ENCODE data around the gene PDAP1. TPM values are rescaled to one million over a fixed set of nuclear protein-coding genes. Genes with fewer than 3 reads are reported as not detected.
"Not testable (repeated sequence)": the region's sequence is repeated elsewhere in the genome, so short reads cannot be mapped to it uniquely, and the experiment has no call there.

Gene PDAP1
- total RNA-seq, 2 experiments from 2014 or later, result 35.0 to 38.0 TPM

- Histone ChIP-seq H3K4me3 (ENCODE audit: low read length) (no peak overlapping the region), H3K36me3 (ENCODE audit: insufficient read depth, low read length) (peaks cover 81% of the 10 kb centered on the region), H3K27me3 (ENCODE audit: control insufficient read depth in 1 of 2, insufficient read depth in 2 of 2, low read length in 2 of 2) (no peaks in the 10 kb centered on the region), H3K27ac (ENCODE audit: low read depth in 1 of 2, low read length in 2 of 2) (no peak overlapping the region), H3K4me1 (ENCODE audit: insufficient read depth, low read length) (no peaks in the 10 kb centered on the region), H3K9me3 (ENCODE audit: control insufficient read depth in 1 of 2, insufficient read depth in 1 of 2, low read length in 2 of 2) (no peaks in the 10 kb centered on the region)
- no peak overlapping the region for H3K27ac Mint-ChIP-seq
- ChIA-PET CTCF (no interaction called here), POLR2A (interaction anchor here (0.6 to 0.7 kb wide), 2 partner anchors 19 to 250 kb away, joined by 3 to 6 read pairs; no protein-coding TSS in a partner anchor)
- H3K9me3 Mint-ChIP-seq, result no peaks in the 10 kb centered on the region
- H3K36me3 Mint-ChIP-seq (ENCODE audit: low read depth), result peaks cover 79% of the 10 kb centered on the region
- H3K4me1 Mint-ChIP-seq (ENCODE audit: low read depth), result no peaks in the 10 kb centered on the region
- H3K27me3 Mint-ChIP-seq, result no peaks in the 10 kb centered on the region
- intact Hi-C loops (cut with DNase I, micrococcal nuclease), result no loop called here
- ATAC-seq (ENCODE audit: poor library complexity) (no peak), DNase-seq (no peak)
- no peak for TF ChIP-seq CTCF (IDR thresholded peaks at IDR 0.05)
- no peak overlapping the region for H3K4me3 Mint-ChIP-seq
Observed at GRCh38 chr7:99355098-99355497, 53.3 kb downstream of the PDAP1 start.

- Histone ChIP-seq H3K27ac (ENCODE audit: low read depth in 1 of 2, low read length in 2 of 2) (no peak overlapping the region), H3K4me1 (ENCODE audit: insufficient read depth, low read length) (no peaks in the 10 kb centered on the region), H3K36me3 (ENCODE audit: insufficient read depth, low read length) (peaks cover 79% of the 10 kb centered on the region), H3K9me3 (ENCODE audit: control insufficient read depth in 1 of 2, insufficient read depth in 1 of 2, low read length in 2 of 2) (no peaks in the 10 kb centered on the region), H3K27me3 (ENCODE audit: control insufficient read depth in 1 of 2, insufficient read depth in 2 of 2, low read length in 2 of 2) (no peaks in the 10 kb centered on the region), H3K4me3 (ENCODE audit: low read length) (no peak overlapping the region)
- Mint-ChIP-seq H3K9me3 (no peaks in the 10 kb centered on the region), H3K27me3 (no peaks in the 10 kb centered on the region), H3K36me3 (ENCODE audit: low read depth) (peaks cover 83% of the 10 kb centered on the region), H3K4me3 (no peak overlapping the region), H3K27ac (no peak overlapping the region), H3K4me1 (ENCODE audit: low read depth) (no peaks in the 10 kb centered on the region)
- intact Hi-C loops (cut with DNase I, micrococcal nuclease), result no loop called here
- DNase-seq (no peak), ATAC-seq (ENCODE audit: poor library complexity) (no peak)
- TF ChIP-seq CTCF (IDR thresholded peaks at IDR 0.05), result no peak
- CTCF ChIA-PET, result interaction anchor here (0.6 kb wide), 1 partner anchor 74 kb away, joined by 9 read pairs; no protein-coding TSS in a partner anchor
- POLR2A ChIA-PET, result no interaction called here
Observed at GRCh38 chr7:99352247-99352646, 56.1 kb downstream of the PDAP1 start.

- H3K27ac ChIP-seq (ENCODE audit: low read depth in 1 of 2, low read length in 2 of 2); H3K9me3 ChIP-seq (ENCODE audit: control insufficient read depth in 1 of 2, insufficient read depth in 1 of 2, low read length in 2 of 2); H3K27me3 Mint-ChIP-seq; intact Hi-C loops (cut with DNase I, micrococcal nuclease); H3K4me1 ChIP-seq (ENCODE audit: insufficient read depth, low read length); H3K4me3 ChIP-seq (ENCODE audit: low read length); H3K4me3 Mint-ChIP-seq; ATAC-seq (ENCODE audit: poor library complexity); H3K9me3 Mint-ChIP-seq; H3K4me1 Mint-ChIP-seq (ENCODE audit: low read depth); H3K27me3 ChIP-seq (ENCODE audit: control insufficient read depth in 1 of 2, insufficient read depth in 2 of 2, low read length in 2 of 2); DNase-seq: not testable (repeated sequence)
- H3K36me3 ChIP-seq (ENCODE audit: insufficient read depth, low read length), result peaks cover 83% of the 10 kb centered on the region
- Mint-ChIP-seq H3K27ac (peak overlapping the region; percentile 15), H3K36me3 (ENCODE audit: low read depth) (peaks cover 83% of the 10 kb centered on the region)
- POLR2A ChIA-PET, result interaction anchor here (1.6 kb wide), 1 partner anchor 42 kb away, joined by 7 read pairs; no protein-coding TSS in a partner anchor
- CTCF ChIA-PET, result interaction anchor here (0.6 kb wide), 1 partner anchor 30 kb away, joined by 4 read pairs; no protein-coding TSS in a partner anchor
Observed at GRCh38 chr7:99350641-99351040, 57.8 kb downstream of the PDAP1 start.

Other genes starting within 250 kb of the PDAP1 start
- not detected for gene KPNA7, start 200.5 kb downstream of the PDAP1 start, total RNA-seq
- not detected for gene MYH16, start 135.8 kb downstream of the PDAP1 start, total RNA-seq
- gene ARPC1A, start 82.7 kb downstream of the PDAP1 start, total RNA-seq, result 10 to 100 TPM; 25.3 to 30.4 TPM
- 10 to 100 TPM; 58.8 to 66.6 TPM for gene ARPC1B, start 33.9 kb downstream of the PDAP1 start, total RNA-seq
- 100 to 1,000 TPM; 147 to 153 TPM for gene BUD31, start 372 bp upstream of the PDAP1 start, total RNA-seq
- 1 to 10 TPM; 4.8 to 5.3 TPM for gene PTCD1, start 30.2 kb upstream of the PDAP1 start, total RNA-seq
- gene CPSF4, start 30.3 kb upstream of the PDAP1 start, total RNA-seq, result 10 to 100 TPM; 28.1 to 31.7 TPM
- gene ATP5MF, start 57.6 kb upstream of the PDAP1 start, total RNA-seq, result 10 to 100 TPM; 50.9 to 51.9 TPM
- gene ZNF789, start 64.3 kb upstream of the PDAP1 start, total RNA-seq, result 10 to 100 TPM; 11.5 to 13.5 TPM
- 100 to 1,000 TPM; 215 to 223 TPM for gene ZNF394, start 91.7 kb upstream of the PDAP1 start, total RNA-seq
- 1 to 10 TPM; 3.8 to 4.4 TPM for gene ZKSCAN5, start 96.1 kb upstream of the PDAP1 start, total RNA-seq
- gene FAM200A, start 143.5 kb upstream of the PDAP1 start, total RNA-seq, result 1 to 10 TPM; 1.5 to 1.8 TPM
- gene ZNF655, start 150.0 kb upstream of the PDAP1 start, total RNA-seq, result 100 to 1,000 TPM; 145 to 146 TPM
- 1 to 10 TPM; 1.0 TPM for gene TMEM225B, start 189.7 kb upstream of the PDAP1 start, total RNA-seq
- 10 to 100 TPM; 41.5 to 44.2 TPM for gene ZSCAN25, start 208.3 kb upstream of the PDAP1 start, total RNA-seq